Kidney capillary endothelial cell (primary cell): ENCODE results near the gene SKIL.
"Not testable (repeated sequence)": the region's sequence is repeated elsewhere in the genome, so short reads cannot be mapped to it uniquely, and the experiment has no call there.

Experiments
- DNase-seq: peaks from one replicate; pipeline ENCODE4 v3.0.0-alpha.2; 2018; ENCODE audit warnings: low spot score

Gene SKIL

DNA sequence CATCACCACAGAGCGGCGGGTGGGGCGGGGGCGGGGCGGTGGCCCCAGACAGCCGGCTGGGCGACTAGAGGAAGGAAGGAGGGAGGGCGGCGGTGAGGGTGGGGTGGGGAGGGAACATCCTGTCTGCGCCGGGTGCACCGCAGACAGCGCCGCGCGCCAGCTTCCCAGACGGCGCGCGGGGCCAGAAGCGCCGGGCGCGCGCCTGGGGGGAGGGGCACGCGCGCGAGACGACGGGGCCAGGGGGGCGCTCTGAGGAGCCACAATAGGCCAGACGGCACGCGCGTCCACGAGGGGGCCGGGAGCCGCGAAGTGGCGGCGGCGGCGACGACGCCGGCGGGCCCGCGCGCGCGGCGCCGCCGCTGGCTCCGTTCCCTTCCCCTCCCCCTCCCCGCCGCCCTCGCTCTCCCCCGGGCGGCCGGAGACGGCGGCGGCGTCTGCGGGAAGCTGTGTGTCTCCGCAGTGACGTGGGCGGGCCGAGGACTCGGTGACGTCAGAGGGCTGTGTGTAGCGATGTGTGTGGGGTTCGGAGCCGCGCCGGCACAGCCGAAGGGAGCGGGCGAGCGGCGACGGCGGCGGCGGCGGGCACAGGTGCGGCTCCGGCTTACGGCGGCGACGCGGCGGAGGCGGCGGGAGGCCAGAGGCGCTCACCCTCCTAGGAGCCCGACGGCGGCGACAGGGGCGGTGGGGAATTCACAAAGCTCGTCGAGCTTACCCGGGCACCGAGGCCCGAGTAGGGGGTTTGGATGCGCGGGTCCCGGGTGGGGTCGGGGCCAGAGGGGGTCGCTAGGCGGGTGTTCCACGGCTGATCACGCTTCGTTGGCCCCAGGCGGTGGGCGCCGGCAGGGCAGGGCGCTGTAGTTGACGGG lies at the start of gene SKIL:
SKIL (plus strand) TSS at position 540 of the 866 bp plus-strand sequence. CDS start 2,617 bp downstream, outside the sequence.
- peak; percentile 88 for DNase-seq

DNA sequence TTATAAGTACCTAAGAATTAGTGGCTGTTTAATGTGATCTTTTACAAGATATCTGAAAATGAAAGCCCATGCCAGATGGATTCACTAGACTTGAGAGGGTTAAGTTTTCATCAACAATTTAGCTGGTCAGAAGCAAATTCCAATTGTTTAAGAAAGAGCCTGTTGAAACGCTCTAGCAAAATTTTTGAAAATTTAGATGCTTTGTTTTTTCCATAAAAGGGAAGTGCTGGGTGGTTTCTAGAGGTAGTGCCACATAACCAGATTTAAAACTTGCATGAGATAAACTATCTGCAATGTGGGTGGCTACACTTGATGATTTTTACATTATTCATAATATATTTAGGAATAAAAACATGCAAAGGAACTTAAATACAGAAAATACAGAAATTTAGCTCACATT lies 48.5 kb upstream of the SKIL start:
- DNase-seq, result no peak

DNA sequence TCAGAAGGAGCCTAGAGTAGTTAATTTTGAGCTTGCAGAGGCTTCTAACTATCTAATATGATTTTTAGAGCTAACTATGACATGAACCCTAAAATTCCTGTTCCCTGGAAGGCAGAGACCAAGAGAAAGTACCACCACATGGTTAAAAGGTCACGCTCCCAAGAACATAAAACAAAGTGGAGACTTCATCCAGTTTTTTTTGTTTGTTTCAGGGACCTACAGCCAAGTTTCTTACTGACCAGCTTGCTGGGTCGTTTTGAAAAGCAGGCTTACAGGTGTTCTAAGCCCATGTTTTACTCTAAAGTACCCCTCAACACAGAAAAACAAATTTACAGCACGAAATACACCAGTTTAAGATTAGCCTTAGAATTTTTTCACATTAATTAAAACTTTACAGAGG lies 39.6 kb upstream of the SKIL start:
- no peak for DNase-seq

DNA sequence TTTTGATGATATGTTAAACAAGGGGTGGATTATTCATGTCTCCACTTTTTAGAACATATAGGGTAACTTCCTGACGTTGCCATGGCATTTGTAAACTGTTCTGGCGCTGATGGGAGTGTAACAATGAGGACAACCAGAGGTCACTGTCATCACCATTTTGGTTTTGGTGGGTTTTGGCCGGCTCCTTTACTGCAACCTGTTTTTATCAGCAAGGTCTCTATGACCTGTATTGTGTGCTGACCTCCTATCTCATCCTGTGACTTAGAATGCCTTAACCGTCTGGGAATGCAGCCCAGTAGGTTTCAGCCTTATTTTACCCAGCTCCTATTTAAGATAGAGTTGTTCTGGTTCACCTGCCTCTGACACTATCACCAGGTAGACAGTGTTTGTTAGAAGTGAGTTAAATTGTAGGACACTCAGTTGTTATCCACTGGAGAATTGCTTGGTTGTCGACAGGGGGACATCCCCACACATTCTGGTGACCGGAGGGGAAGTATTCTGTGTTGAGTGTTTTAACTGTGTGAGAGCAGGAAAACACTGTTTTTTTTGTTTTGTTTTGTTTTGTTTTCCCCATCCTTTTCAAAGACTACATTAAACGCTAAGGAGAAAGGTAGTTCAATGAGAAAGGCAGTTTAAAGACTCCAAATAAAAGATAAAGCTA lies 36.9 kb upstream of the SKIL start:
- no peak for DNase-seq

- no peak for DNase-seq
Observed at GRCh38 chr3:170321321-170322034, 36.0 kb upstream of the SKIL start.

DNA sequence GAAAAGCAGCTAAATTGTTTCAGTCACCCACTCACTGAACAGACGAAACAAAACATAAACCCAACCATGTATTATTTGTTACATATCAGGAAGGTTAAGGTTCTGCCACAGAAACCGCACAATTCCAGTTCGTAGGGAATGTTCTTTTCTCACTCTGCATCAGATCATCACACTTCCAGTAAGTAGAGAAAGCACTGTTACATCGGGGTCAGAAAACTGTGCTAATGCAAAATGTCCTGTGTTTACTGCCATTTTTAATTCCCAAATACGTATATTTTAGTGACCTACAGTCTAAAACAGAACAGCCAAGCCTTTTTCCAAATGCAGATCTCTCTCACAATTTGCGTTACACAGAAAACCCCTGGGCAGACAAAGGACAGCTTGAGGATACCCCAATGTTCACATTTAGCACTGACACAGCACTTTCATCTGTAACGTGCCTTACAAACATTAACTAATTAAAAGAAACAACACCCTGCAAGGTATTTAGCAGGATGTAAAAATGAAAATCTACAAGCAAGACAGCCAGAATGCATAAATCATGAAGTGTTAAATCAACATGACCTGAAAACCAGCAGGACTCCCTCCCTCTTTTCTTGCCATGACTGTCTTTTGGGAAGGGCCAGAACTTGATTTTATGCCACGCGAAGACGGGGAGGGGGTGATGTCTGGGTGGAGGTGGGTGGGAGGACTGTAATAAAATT lies 34.8 kb upstream of the SKIL start:
- no peak for DNase-seq

GRCh38 chr3:170323331-170323730 lies 34.2 kb upstream of the SKIL start:
- DNase-seq, result no peak

DNA sequence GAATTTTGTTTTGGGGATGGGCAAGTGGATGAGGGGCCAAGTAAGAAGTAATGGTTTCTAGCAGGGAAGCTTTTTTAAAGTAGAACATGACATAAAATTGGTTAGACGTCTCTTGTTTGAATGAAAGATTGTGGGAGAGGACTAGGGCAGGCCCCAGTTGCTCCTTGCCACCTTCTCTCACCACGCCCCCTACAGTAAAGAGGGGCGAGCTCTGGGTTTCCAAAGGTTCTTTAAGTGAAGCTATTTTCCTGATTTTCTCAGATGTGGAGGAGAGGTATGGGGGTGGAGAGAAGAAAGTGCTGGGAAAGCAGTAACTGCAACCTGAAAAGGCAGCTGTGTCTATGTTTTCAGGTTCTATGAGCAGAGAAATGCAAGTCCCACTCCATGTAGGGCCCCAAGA lies 32.6 kb upstream of the SKIL start:
- no peak for DNase-seq

- DNase-seq, result no peak
Observed at GRCh38 chr3:170327040-170327808, 30.3 kb upstream of the SKIL start.

GRCh38 chr3:170327868-170328548 lies 29.5 kb upstream of the SKIL start:
- not testable (repeated sequence) for DNase-seq

DNA sequence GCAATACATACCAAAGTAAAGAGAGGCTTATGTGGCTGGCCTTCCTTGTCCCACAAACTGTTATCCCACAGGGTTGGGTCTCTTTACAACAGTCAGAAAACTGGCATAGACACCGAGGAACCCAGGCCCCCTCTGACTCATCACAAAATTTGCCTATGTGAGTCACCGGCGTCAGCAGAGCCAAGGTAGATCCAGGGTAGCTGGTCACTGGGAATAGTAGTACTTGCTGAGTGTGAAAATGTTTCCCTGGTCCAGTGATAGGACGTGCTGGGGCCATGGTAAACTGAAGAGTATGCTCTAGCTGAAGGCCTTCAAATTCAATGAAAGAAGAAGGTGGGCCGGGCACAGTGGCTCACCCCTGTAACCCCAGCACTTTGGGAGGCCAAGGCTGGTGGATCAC lies 27.1 kb upstream of the SKIL start:
- no peak for DNase-seq

DNA sequence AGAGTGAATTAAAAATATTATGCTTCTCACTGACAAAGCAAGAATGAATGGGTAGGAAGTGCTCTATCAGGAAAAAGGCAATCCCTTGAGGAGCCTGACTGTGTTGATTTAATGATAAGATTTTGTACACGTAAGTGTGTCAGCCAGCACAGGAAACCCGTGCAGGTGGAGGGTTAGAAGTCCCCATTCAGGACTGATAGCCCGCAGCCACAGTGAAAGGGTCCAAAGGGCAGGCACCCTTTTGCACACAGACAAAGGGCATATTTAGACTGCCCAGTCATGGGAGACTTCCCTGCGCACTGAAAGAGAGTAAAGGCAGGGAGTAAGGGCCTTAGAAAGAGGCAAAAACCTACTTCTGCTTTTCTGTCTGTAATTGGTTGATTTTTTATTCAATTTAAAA lies 26.4 kb upstream of the SKIL start:
- DNase-seq, result no peak

DNA sequence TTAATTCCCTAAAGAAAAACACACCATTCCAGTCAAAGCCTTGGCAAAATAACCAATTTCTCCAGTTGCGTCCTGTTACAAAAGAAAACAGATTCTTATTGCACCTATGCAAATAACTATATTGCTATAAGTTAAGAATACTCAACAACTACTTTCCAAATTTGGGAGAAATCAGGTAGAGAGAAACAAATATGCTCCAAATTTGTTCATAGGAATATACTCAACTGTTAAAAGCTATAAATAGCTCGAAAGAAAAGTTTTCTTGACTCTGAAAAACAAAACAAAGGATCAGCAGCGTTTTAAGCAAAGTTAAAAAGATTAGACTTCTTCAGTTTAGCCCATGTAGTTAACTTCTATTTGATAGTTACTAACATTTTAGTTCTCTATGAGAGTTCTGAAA lies 20.1 kb upstream of the SKIL start:
- DNase-seq, result no peak

GRCh38 chr3:170338690-170339340 lies 18.7 kb upstream of the SKIL start:
- no peak for DNase-seq

GRCh38 chr3:170342273-170342672 lies 15.2 kb upstream of the SKIL start:
- not testable (repeated sequence) for DNase-seq

- DNase-seq, result peak; percentile 34
Observed at GRCh38 chr3:170343859-170344258, 13.7 kb upstream of the SKIL start.

GRCh38 chr3:170344971-170345370 lies 12.5 kb upstream of the SKIL start:
- no peak for DNase-seq

GRCh38 chr3:170346481-170347392 lies 10.8 kb upstream of the SKIL start:
- no peak for DNase-seq
